Gastroesophageal sphincter (tissue), 4 donors: Measurements from ENCODE around the gene FBXL4. TPM values are rescaled to one million over a fixed set of nuclear protein-coding genes. Genes with fewer than 3 reads are reported as not detected.

Experiments used
- ATAC-seq: fragments of 150-250 bp; one replicate; pipeline ENCODE4 v1.9.1; 2016; ENCODE audit warnings: mild to moderate bottlenecking, moderate library complexity
- H3K27ac ChIP-seq, 4 donors: fragments of 200-600 bp; sonication (generic) in 3 of 4; 1 replicate in 3 of 4; 2 replicates in 1 of 4; pipeline ENCODE4 v1.5.1; 2016 to 2019
- H3K27me3 ChIP-seq: fragments of 200-600 bp; sonication (generic); one replicate; pipeline ENCODE4 v1.5.1; 2019
- H3K36me3 ChIP-seq, 2 donors: fragments of 200-600 bp; sonication (generic); one replicate each; pipeline ENCODE4 v1.5.1; 2019; ENCODE audit warnings: control low read depth in 1 of 2
- H3K4me1 ChIP-seq, 3 donors: fragments of 200-600 bp; sonication (generic); 1 replicate in 2 of 3; 2 replicates in 1 of 3; pipeline ENCODE4 v1.5.1; 2016 to 2019; ENCODE audit warnings: control low read depth in 2 of 3
- H3K4me3 ChIP-seq, 2 donors: fragments of 200-600 bp; sonication (generic); one replicate each; pipeline ENCODE4 v1.5.1; 2019; ENCODE audit warnings: mild to moderate bottlenecking in 1 of 2, moderate library complexity in 1 of 2
- H3K9me3 ChIP-seq, 3 donors: fragments of 200-600 bp; sonication (generic); one replicate each; pipeline ENCODE4 v1.5.1; 2017 to 2019; ENCODE audit warnings: control low read depth in 2 of 3
- EP300 ChIP-seq: sonication (generic); formaldehyde crosslinking; IDR thresholded peaks from one replicate; pipeline ENCODE4 v1.6.1; 2017; ENCODE audit warnings: antibody characterized with exemption, mild to moderate bottlenecking
- POLR2A ChIP-seq, 2 donors: fragments of 450-650 bp; IDR thresholded peaks; one replicate each; pipeline ENCODE4 v1.6.1; 2017; ENCODE audit warnings: antibody characterized with exemption in 2 of 2, mild to moderate bottlenecking in 2 of 2, moderate library complexity in 1 of 2
- POLR2AphosphoS5 ChIP-seq: sonication (generic); formaldehyde crosslinking; IDR thresholded peaks from one replicate; pipeline ENCODE4 v1.6.1; 2017; ENCODE audit warnings: antibody characterized with exemption
- whole genome bisulfite sequencing, 2 donors: methylation state at CpG; one replicate each; pipeline ENCODE4 v1.1.5; 2018; ENCODE audit warnings: low coverage in 1 of 2; 5-methylcytosine and 5-hydroxymethylcytosine counted together
- total RNA-seq, 4 donors: library from RNA; depleted of rRNA; stranded (reverse); fragments of >200 nt; gene quantifications; one replicate each; pipeline ENCODE4 v1.1.0, GENCODE V29; 2016
- TF ChIP-seq, protein P1 (sequence below), 4 experiments: fragments of 200-600 bp in 2 of 4; fragments of 450-650 bp in 2 of 4; sonication (generic) in 1 of 4; IDR thresholded peaks; one replicate each; pipeline ENCODE4 v1.5.1; 2017 to 2019; ENCODE audit warnings: antibody characterized with exemption in 4 of 4, mild to moderate bottlenecking in 2 of 4, moderate library complexity in 2 of 4

The FBXL4 gene
- total RNA-seq, 4 donors from 2014 or later: 15.6 to 21.9 (median 18.8) TPM

DNA sequence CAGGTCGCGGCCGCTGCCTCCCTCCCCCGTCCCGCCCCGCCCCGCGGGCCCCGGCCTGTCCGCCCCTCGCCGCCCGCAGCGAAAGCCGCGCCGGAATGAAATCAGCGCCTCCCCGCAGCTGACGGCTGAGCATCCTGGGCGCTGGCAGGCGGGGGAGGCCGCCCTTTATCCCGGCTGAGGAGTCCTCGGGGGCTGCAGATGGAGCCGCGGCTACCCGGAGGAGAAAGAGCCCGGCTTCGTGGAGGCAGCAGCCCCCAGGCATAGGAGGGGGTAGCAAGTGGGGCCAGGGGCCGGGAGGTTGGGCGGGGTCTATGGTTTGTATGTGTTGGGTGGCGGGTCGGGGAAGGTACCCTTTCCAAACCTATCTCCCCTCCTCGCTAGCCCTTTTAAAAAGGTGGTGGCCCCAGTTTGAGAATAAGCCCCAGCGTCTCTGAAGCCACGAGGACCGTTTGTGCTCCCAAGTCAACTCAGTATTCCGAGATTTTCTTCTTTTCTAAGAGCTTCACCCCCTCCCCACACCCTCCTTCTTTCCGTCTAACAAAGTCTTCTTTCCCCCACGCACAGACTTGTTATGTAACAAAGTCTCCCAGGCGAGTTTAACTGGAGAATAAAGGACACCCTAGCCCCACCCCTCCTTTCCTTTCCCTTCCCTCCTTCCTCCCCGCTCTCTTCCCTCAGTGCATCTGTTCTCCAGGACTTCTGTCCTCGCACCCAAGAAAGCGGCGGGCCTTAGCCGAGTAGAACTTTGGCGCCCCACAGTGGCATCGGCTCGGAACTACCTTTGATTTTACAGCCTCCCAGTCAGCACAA is 102.3 kb downstream of the FBXL4 start:
- H3K27ac ChIP-seq: no peak overlapping the region
- WGBS, 2 donors: 4 to 5% methylated on average over 7 to 18 of the region's 50 CpGs
- H3K4me1 ChIP-seq: peaks cover 0 to 50% (median 20%) of the 10 kb centered on the region in 3 donors
- TF ChIP-seq, protein P1, sequence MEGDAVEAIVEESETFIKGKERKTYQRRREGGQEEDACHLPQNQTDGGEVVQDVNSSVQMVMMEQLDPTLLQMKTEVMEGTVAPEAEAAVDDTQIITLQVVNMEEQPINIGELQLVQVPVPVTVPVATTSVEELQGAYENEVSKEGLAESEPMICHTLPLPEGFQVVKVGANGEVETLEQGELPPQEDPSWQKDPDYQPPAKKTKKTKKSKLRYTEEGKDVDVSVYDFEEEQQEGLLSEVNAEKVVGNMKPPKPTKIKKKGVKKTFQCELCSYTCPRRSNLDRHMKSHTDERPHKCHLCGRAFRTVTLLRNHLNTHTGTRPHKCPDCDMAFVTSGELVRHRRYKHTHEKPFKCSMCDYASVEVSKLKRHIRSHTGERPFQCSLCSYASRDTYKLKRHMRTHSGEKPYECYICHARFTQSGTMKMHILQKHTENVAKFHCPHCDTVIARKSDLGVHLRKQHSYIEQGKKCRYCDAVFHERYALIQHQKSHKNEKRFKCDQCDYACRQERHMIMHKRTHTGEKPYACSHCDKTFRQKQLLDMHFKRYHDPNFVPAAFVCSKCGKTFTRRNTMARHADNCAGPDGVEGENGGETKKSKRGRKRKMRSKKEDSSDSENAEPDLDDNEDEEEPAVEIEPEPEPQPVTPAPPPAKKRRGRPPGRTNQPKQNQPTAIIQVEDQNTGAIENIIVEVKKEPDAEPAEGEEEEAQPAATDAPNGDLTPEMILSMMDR (IDR thresholded peaks at IDR 0.05): peak in 3 of 4 experiments; percentile 61 to 84 (median 64)
- no peak for TF ChIP-seq POLR2A (IDR thresholded peaks at IDR 0.05)
- peaks cover 94% of the 10 kb centered on the region for H3K27me3 ChIP-seq
- ATAC-seq: peak; percentile 53
- H3K9me3 ChIP-seq: no peaks in the 10 kb centered on the region
- peak overlapping the region in 1 of 2 donors; percentile 43 for H3K4me3 ChIP-seq
- H3K36me3 ChIP-seq: no peaks in the 10 kb centered on the region

DNA sequence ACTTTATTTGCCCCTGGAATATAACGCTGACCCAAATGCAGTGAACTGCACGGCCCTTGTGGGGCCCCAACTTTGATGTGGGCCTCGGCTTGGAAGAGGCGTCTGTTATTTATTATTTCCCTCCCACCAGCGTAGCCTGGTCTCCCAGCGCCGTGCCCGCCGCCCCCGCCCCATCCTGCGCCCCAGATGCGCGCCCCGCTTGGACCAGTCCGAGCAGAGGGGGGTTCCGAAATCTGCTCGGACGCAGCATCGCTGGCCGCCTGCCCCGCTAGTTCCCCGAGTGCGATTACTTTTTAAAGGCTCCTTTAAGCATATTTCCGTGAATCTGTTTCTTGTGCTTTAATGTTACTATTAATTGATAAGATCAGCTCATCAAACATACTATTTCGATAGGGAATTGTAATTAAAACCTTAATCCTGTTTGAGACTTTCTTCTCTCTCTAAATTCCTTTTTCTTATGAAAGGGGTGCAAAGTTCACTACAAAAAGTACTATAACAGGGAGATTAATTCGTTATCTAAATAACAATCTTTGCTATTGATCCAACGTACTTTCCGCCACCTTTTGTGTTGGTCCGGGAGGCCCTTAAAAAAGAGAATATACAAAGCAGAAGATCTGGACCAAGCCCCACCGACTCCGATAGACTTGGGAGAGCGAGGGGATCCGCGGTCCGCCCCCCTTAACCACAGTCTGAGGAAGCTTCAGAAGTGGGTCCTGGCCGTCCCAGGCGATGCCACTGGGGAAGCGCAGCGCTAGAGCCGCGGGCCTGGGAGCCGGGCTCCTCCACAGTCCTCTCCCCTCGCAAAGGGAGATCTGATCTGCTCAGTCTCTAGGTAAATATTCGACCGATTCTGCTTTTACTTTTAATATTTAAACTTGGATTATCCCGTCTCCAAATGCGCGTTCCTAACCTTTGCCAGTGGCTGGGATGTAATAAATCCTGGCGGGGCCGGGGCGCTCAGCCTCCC is 103.2 kb downstream of the FBXL4 start:
- no peak overlapping the region for H3K27ac ChIP-seq
- peaks cover 98% of the 10 kb centered on the region for H3K27me3 ChIP-seq
- no peak for ATAC-seq
- TF ChIP-seq EP300 (no peak), POLR2A (IDR thresholded peaks at IDR 0.05) (no peak), POLR2AphosphoS5 (no peak)
- TF ChIP-seq, protein P1 (IDR thresholded peaks at IDR 0.05): no peak
- peaks cover 0 to 50% (median 20%) of the 10 kb centered on the region in 3 donors for H3K4me1 ChIP-seq
- 3% methylated on average over 29 to 31 of the region's 51 CpGs for WGBS, 2 donors
- H3K9me3 ChIP-seq: no peaks in the 10 kb centered on the region
- H3K4me3 ChIP-seq: peak overlapping the region in 1 of 2 donors; percentile 43
- no peaks in the 10 kb centered on the region for H3K36me3 ChIP-seq

DNA sequence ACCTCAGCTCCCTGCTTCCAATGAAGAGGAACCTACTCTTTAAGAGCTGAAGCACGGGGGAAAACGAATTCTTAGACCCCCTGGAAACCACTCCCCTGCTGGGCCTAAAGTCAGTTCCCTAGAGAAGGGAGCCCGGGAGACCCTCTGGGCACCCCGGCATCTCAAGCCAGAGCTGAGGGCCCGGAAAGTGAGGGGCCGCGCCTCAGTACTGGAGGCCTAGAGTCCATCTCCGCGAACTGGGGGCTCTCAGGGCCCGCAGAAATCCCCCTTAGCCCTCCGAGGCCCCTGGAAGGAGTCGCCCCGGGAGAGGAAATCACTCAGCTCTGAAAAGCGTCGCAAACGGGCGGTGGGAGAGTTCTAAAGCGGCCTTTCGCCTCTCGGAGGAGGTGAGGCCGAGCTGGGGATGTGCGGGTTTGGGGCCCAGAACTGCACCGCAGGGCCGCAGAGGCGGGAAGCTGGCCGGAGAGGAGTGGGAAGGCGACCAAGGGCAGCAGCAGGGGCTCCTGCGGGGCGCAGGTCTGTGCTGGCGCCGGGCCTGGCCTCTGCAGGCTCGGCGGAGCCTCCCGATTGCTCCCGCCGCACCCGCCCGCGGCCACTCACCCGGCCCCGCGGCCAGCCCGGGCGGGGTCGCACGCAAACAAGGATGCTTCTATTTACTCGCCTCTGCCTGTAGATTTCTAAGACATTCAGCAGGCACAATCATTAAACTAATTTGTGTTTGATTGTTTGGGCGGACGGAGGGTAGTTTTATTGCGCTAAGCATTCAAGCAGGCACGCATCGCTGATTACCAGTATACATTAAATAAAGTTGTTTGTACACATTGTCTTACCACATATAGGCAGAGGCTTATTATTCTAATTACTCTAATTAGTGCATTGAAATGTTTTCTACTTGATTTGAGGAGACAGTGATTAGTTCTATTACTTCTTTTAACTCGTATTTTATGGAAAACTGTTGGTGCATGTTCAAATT is 104.2 kb downstream of the FBXL4 start:
- no peaks in the 10 kb centered on the region for H3K9me3 ChIP-seq
- WGBS, 2 donors: 21 to 32% methylated on average over 5 to 6 of the region's 53 CpGs
- no peak for ATAC-seq
- H3K4me3 ChIP-seq: no peak overlapping the region
- no peak overlapping the region for H3K27ac ChIP-seq
- H3K36me3 ChIP-seq: no peaks in the 10 kb centered on the region
- TF ChIP-seq POLR2A (IDR thresholded peaks at IDR 0.05) (no peak), EP300 (no peak), POLR2AphosphoS5 (no peak)
- TF ChIP-seq, protein P1 (IDR thresholded peaks at IDR 0.05): no peak
- peaks cover 0 to 50% (median 20%) of the 10 kb centered on the region in 3 donors for H3K4me1 ChIP-seq
- peaks cover 100% of the 10 kb centered on the region for H3K27me3 ChIP-seq

DNA sequence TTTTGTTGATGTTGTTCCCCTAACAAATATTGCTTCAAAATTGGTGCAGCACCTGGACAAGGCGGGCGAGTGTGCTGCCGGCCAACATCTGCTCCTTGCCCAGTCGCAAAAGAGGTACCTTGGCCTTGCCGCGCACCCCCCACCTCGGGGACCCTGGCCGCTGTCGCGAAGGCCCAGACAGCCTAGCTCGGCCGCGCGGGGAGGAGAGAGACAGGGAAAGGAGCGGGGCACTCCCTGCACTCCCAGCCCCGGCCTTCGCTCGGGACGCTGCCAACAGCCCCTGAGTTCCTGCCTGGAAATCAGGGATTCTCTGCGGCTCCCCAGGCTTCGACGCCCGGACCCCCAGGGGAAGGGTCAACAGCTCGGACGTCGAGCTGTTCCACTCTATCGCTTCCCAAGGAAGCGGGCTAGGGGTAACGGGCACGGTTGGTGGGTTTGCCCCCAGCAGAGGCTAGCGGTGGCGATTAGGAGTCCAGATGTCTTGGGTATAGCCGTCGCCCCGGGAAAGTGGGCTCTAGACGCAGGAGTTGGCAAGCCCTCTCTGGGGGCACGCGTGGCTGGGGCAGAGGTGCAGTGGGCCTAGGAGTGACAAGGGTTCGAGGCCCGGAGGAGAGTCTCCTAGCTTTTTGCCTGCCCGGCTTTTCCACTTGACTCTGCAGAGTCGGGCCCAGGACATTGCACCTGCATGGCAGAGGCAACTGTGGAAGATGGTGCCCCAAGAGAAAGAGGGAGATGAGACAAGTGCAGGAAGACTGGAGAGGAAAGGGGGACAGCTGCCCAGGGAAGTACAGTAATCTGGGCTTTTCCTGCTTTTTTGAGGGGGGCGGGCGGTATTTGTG is 105.2 kb downstream of the FBXL4 start:
- no peak overlapping the region for H3K27ac ChIP-seq
- H3K27me3 ChIP-seq: peaks cover 100% of the 10 kb centered on the region
- WGBS, 2 donors: 10 to 23% methylated on average over 6 to 30 of the region's 44 CpGs
- no peaks in the 10 kb centered on the region for H3K36me3 ChIP-seq
- no peak for ATAC-seq
- H3K4me3 ChIP-seq: no peak overlapping the region
- H3K4me1 ChIP-seq: peaks cover 0 to 40% (median 12%) of the 10 kb centered on the region in 3 donors
- TF ChIP-seq POLR2A (IDR thresholded peaks at IDR 0.05) (no peak), POLR2AphosphoS5 (no peak), EP300 (no peak)
- TF ChIP-seq, protein P1 (IDR thresholded peaks at IDR 0.05): no peak
- H3K9me3 ChIP-seq: no peaks in the 10 kb centered on the region
